Panc1 (cell line): ENCODE data around the gene SIKE1. TPM values are rescaled to one million over a fixed set of nuclear protein-coding genes. Genes with fewer than 3 reads are reported as not detected.

Experiments
- ATAC-seq: fragments of 200-7000 bp; cut with Tn5 transposase; 2 replicates; pipeline ENCODE4 v1.9.1; 2020; ENCODE audit warnings: mild to moderate bottlenecking, moderate library complexity
- BruUV-seq: library from RNA; stranded (reverse); fragments of 400-500 nt; replicated peaks from 2 replicates; lab custom pipeline; 2021; lab: Mats Ljungman, UMichigan
- CTCF ChIA-PET: fragments of 300-600 bp; sonication (Branson Sonifier 250); formaldehyde crosslinking; loops from one replicate; lab custom pipeline; 2022; ENCODE audit warnings: antibody characterized with exemption; lab: Charles Lee
- POLR2A ChIA-PET: fragments of 300-600 bp; sonication (Branson Sonifier 250); formaldehyde crosslinking; loops from one replicate; lab custom pipeline; 2022; ENCODE audit warnings: antibody characterized with exemption; lab: Charles Lee
- DNase-seq: peaks from one replicate; pipeline ENCODE4 v3.0.0-alpha.2; 2010; ENCODE audit warnings: low read depth, low spot score
- H3K27ac ChIP-seq: 2 replicates; pipeline ENCODE4 v1.5.1; 2011; ENCODE audit warnings: mild to moderate bottlenecking, low read length, inconsistent platforms
- H3K27me3 ChIP-seq: fragments of 200-500 bp; sonication (Bioruptor generic); 2 replicates; pipeline ENCODE4 v1.6.0; 2014; ENCODE audit warnings: low read length, inconsistent platforms; ENCODE audit not compliant: control insufficient read depth, insufficient read depth
- H3K36me3 ChIP-seq: fragments of 200-500 bp; sonication (Bioruptor generic); 2 replicates; pipeline ENCODE4 v1.5.1; 2014; ENCODE audit warnings: inconsistent platforms, mild to moderate bottlenecking, low read length, moderate library complexity; ENCODE audit not compliant: control insufficient read depth, insufficient read depth
- H3K4me1 ChIP-seq: 2 replicates; pipeline ENCODE4 v1.5.1; 2011; ENCODE audit warnings: inconsistent platforms, mild to moderate bottlenecking, low read length, moderate library complexity; ENCODE audit not compliant: control insufficient read depth, insufficient read depth
- H3K4me3 ChIP-seq, 2 experiments: 2 replicates each; pipeline ENCODE4 v1.5.1; 2011 to 2012; ENCODE audit warnings: low read depth in 2 of 2, low read length in 2 of 2, mild to moderate bottlenecking in 2 of 2, inconsistent platforms in 1 of 2, moderate library complexity in 1 of 2
- H3K9me3 ChIP-seq: fragments of 200-500 bp; sonication (Bioruptor generic); 2 replicates; pipeline ENCODE4 v1.5.1; 2014; ENCODE audit warnings: low read depth, mild to moderate bottlenecking, inconsistent platforms, low read length, moderate library complexity; ENCODE audit not compliant: control insufficient read depth, insufficient read depth
- CTCF ChIP-seq: fragments of 450-650 bp; IDR thresholded peaks from 2 replicates; pipeline ENCODE4 v1.5.1; 2017; ENCODE audit warnings: mild to moderate bottlenecking
- POLR2AphosphoS5 ChIP-seq: IDR thresholded peaks from 2 replicates; pipeline ENCODE4 v1.6.1; 2012; ENCODE audit warnings: mild to moderate bottlenecking, low read depth, low read length, moderate library complexity
- REST ChIP-seq, 2 experiments: IDR thresholded peaks; 2 replicates each; pipeline ENCODE4 v1.6.1; 2011 to 2012; ENCODE audit warnings: low read depth in 2 of 2, control low read depth in 1 of 2, low read length in 1 of 2, mild to moderate bottlenecking in 1 of 2, moderate library complexity in 1 of 2; ENCODE audit not compliant: insufficient read depth in 1 of 2
- SIN3A ChIP-seq: IDR thresholded peaks from 2 replicates; pipeline ENCODE4 v1.6.1; 2012; ENCODE audit warnings: low read depth, mild to moderate bottlenecking, low read length, moderate library complexity, borderline replicate concordance; ENCODE audit not compliant: insufficient read depth
- TCF7L2 ChIP-seq: IDR thresholded peaks from 2 replicates; pipeline ENCODE4 v1.6.1; 2011; ENCODE audit warnings: mild to moderate bottlenecking, low read depth, low read length, inconsistent platforms
- in situ Hi-C: cut with HindIII; loops from 2 replicates; pipeline ENCODE4 v1.10.0; 2016; ENCODE audit warnings: low sequenced_read_pairs, low pct_unique_long_range_greater_than_20kb
- intact Hi-C: fragments of 100-400 bp; cut with micrococcal nuclease; formaldehyde crosslinking; loops from one replicate; pipeline ENCODE4 v1.10.0; 2022; ENCODE audit not compliant: unreplicated experiment
- total RNA-seq: library from RNA; stranded (reverse); gene quantifications from one replicate; pipeline ENCODE4 v1.2.1, GENCODE V29; 2021; ENCODE audit not compliant: unreplicated experiment

Gene SIKE1
- total RNA-seq, 1 experiment from 2014 or later = 29.7 TPM

GRCh38 chr1:114771992-114772391, 8.5 kb downstream of the SIKE1 start:
- TF ChIP-seq POLR2AphosphoS5 (no peak), REST (IDR thresholded peaks at IDR 0.05; ENCODE audit: insufficient read depth in 1 of 2, low read depth in 2 of 2, low read length in 1 of 2) (no peak)
- no TSS peak for BruUV-seq
- no peak for ATAC-seq
- H3K4me1 ChIP-seq = no peaks in the 10 kb centered on the region
- CTCF ChIA-PET = no interaction called here
- POLR2A ChIA-PET = no interaction called here
- intact Hi-C loops = no loop called here
- H3K9me3 ChIP-seq = no peaks in the 10 kb centered on the region
- H3K27ac ChIP-seq = no peak overlapping the region
- H3K27me3 ChIP-seq = no peaks in the 10 kb centered on the region
- H3K4me3 ChIP-seq = no peak overlapping the region
- in situ Hi-C loops = no loop called here
- DNase-seq = no peak
- H3K36me3 ChIP-seq = peaks cover 4% of the 10 kb centered on the region; the same call in 1 of the 2 replicates

- DNase-seq = no peak
- Histone ChIP-seq H3K27ac (no peak overlapping the region), H3K4me1 (no peaks in the 10 kb centered on the region), H3K9me3 (no peaks in the 10 kb centered on the region), H3K36me3 (peaks cover 4% of the 10 kb centered on the region; the same call in 1 of the 2 replicates), H3K4me3 (no peak overlapping the region), H3K27me3 (no peaks in the 10 kb centered on the region)
- in situ Hi-C loops = no loop called here
- POLR2A ChIA-PET = no interaction called here
- no peak for ATAC-seq
- CTCF ChIA-PET = no interaction called here
- intact Hi-C loops = no loop called here
- TF ChIP-seq REST (IDR thresholded peaks at IDR 0.05; ENCODE audit: insufficient read depth in 1 of 2, low read depth in 2 of 2, low read length in 1 of 2) = no peak
- TF ChIP-seq SIN3A = no peak
- TF ChIP-seq TCF7L2 = no peak
- no peak for TF ChIP-seq CTCF
- no peak for TF ChIP-seq POLR2AphosphoS5
- no TSS peak for BruUV-seq
Observed at GRCh38 chr1:114770989-114771388, 9.5 kb downstream of the SIKE1 start.
